Trophoblast cell (in vitro differentiated cells and primary cell): ENCODE results near the gene NRXN3.

ENCODE experiments used
- DNase-seq, 2 donors: peaks; one replicate each; pipeline ENCODE4 v3.0.0-alpha.2; 2016
- H2AFZ ChIP-seq: 2 replicates; pipeline ENCODE4 v1.6.1; 2013; ENCODE audit warnings: low read length, moderate library complexity, mild to moderate bottlenecking; ENCODE audit not compliant: insufficient read depth, poor library complexity
- H2AK5ac ChIP-seq: 2 replicates; pipeline ENCODE4 v1.6.1; 2013; ENCODE audit warnings: mild to moderate bottlenecking, low read length
- H2BK120ac ChIP-seq: 2 replicates; pipeline ENCODE4 v1.6.1; 2013; ENCODE audit warnings: low read length, mild to moderate bottlenecking, moderate library complexity; ENCODE audit not compliant: insufficient read depth, poor library complexity
- H2BK12ac ChIP-seq: 2 replicates; pipeline ENCODE4 v1.6.1; 2013; ENCODE audit warnings: mild to moderate bottlenecking, low read length, moderate library complexity
- H2BK5ac ChIP-seq: 2 replicates; pipeline ENCODE4 v1.6.1; 2013; ENCODE audit warnings: low read length, low read depth, moderate library complexity, mild to moderate bottlenecking; ENCODE audit not compliant: poor library complexity
- H3K14ac ChIP-seq: 2 replicates; pipeline ENCODE4 v1.6.1; 2013; ENCODE audit warnings: mild to moderate bottlenecking, low read length
- H3K18ac ChIP-seq: 2 replicates; pipeline ENCODE4 v1.6.1; 2013; ENCODE audit warnings: mild to moderate bottlenecking, low read length
- H3K23ac ChIP-seq: 2 replicates; pipeline ENCODE4 v1.6.1; 2013; ENCODE audit warnings: low read length
- H3K27ac ChIP-seq: 2 replicates; pipeline ENCODE4 v1.5.1; 2013; ENCODE audit warnings: low read depth, mild to moderate bottlenecking, inconsistent platforms, low read length, moderate library complexity
- H3K27me3 ChIP-seq: 2 replicates; pipeline ENCODE4 v1.6.1; 2013; ENCODE audit warnings: inconsistent platforms, mild to moderate bottlenecking, low read length, moderate library complexity; ENCODE audit not compliant: insufficient read depth
- H3K36me3 ChIP-seq, 2 experiments: 1 replicate in 1 of 2; 2 replicates in 1 of 2; pipeline ENCODE4 v1.6.1; 2013; ENCODE audit warnings: low read length in 2 of 2, mild to moderate bottlenecking in 2 of 2, moderate library complexity in 1 of 2; ENCODE audit not compliant: insufficient read depth in 2 of 2, control insufficient read depth in 1 of 2
- H3K4ac ChIP-seq: 2 replicates; pipeline ENCODE4 v1.6.1; 2013; ENCODE audit warnings: low read depth, mild to moderate bottlenecking, low read length, moderate library complexity
- H3K4me1 ChIP-seq, 2 experiments: 1 replicate in 1 of 2; 2 replicates in 1 of 2; pipeline ENCODE4 v1.6.1; 2013; ENCODE audit warnings: low read length in 2 of 2, mild to moderate bottlenecking in 2 of 2, moderate library complexity in 1 of 2; ENCODE audit not compliant: insufficient read depth in 2 of 2, control insufficient read depth in 1 of 2
- H3K4me2 ChIP-seq: 2 replicates; pipeline ENCODE4 v1.6.1; 2013; ENCODE audit warnings: inconsistent platforms, mild to moderate bottlenecking, low read length, moderate library complexity
- H3K4me3 ChIP-seq: 2 replicates; pipeline ENCODE4 v1.5.1; 2013; ENCODE audit warnings: mild to moderate bottlenecking, low read depth, low read length, inconsistent platforms
- H3K79me1 ChIP-seq: one replicate; pipeline ENCODE4 v1.6.1; 2013; ENCODE audit warnings: low read length
- H3K79me2 ChIP-seq: 2 replicates; pipeline ENCODE4 v1.6.1; 2013; ENCODE audit warnings: low read length, mild to moderate bottlenecking; ENCODE audit not compliant: control insufficient read depth, insufficient read depth, poor library complexity
- H3K9ac ChIP-seq: 2 replicates; pipeline ENCODE4 v1.6.1; 2013; ENCODE audit warnings: mild to moderate bottlenecking, low read length
- H3K9me3 ChIP-seq: 2 replicates; pipeline ENCODE4 v1.6.1; 2013; ENCODE audit warnings: low read depth, mild to moderate bottlenecking, control low read depth, inconsistent platforms, low read length; ENCODE audit not compliant: insufficient read depth
- H4K12ac ChIP-seq: 2 replicates; pipeline ENCODE4 v1.6.1; 2013; ENCODE audit warnings: low read depth, mild to moderate bottlenecking, low read length, moderate library complexity
- H4K8ac ChIP-seq: 2 replicates; pipeline ENCODE4 v1.6.1; 2013; ENCODE audit warnings: low read depth, mild to moderate bottlenecking, low read length, moderate library complexity
- H4K91ac ChIP-seq: one replicate; pipeline ENCODE4 v1.6.1; 2013; ENCODE audit warnings: low read depth, mild to moderate bottlenecking, low read length, moderate library complexity
- WGBS: extraction: QIAGEN DNeasy Blood & Tissue Kit; methylation state at CpG from one replicate; pipeline ENCODE4 v1.1.7; 2013; ENCODE audit warnings: missing lambda C conversion rate; ENCODE audit not compliant: insufficient read length, insufficient coverage; ENCODE audit errors: extremely low coverage; 5-methylcytosine and 5-hydroxymethylcytosine counted together

Gene NRXN3

GRCh38 chr14:78156196-78156595 lies 14.0 kb upstream of the NRXN3 start:
- no peak overlapping the region for H2BK12ac ChIP-seq
- H3K79me2 ChIP-seq: no peaks in the 10 kb centered on the region
- no peak overlapping the region for H2AK5ac ChIP-seq
- H3K23ac ChIP-seq: no peak overlapping the region
- H3K4ac ChIP-seq: no peak overlapping the region
- H3K79me1 ChIP-seq: no peaks in the 10 kb centered on the region
- H3K14ac ChIP-seq: no peak overlapping the region
- WGBS: no CpG with 5 or more reads among the region's 2 CpGs
- no peak for DNase-seq
- H3K36me3 ChIP-seq: no peaks in the 10 kb centered on the region
- no peak overlapping the region for H2BK120ac ChIP-seq
- H4K12ac ChIP-seq: no peak overlapping the region
- no peak overlapping the region for H3K9ac ChIP-seq
- no peak overlapping the region for H3K27ac ChIP-seq
- no peak overlapping the region for H3K4me2 ChIP-seq
- no peak overlapping the region for H4K91ac ChIP-seq
- H4K8ac ChIP-seq: no peak overlapping the region
- no peak overlapping the region for H3K4me3 ChIP-seq
- no peak overlapping the region for H2AFZ ChIP-seq
- H3K27me3 ChIP-seq: no peaks in the 10 kb centered on the region
- H3K9me3 ChIP-seq: no peaks in the 10 kb centered on the region
- peaks cover 4% of the 10 kb centered on the region in 2 experiments for H3K4me1 ChIP-seq
- no peak overlapping the region for H3K18ac ChIP-seq
- no peak overlapping the region for H2BK5ac ChIP-seq

GRCh38 chr14:78157494-78158437 lies 12.4 kb upstream of the NRXN3 start:
- Histone ChIP-seq H2BK12ac (no peak overlapping the region), H3K18ac (no peak overlapping the region), H3K14ac (no peak overlapping the region), H2AK5ac (no peak overlapping the region), H4K12ac (no peak overlapping the region), H4K91ac (no peak overlapping the region), H3K4ac (no peak overlapping the region), H3K27ac (no peak overlapping the region), H3K4me3 (no peak overlapping the region), H2BK120ac (no peak overlapping the region), H3K4me2 (no peak overlapping the region), H3K9me3 (no peaks in the 10 kb centered on the region), H2BK5ac (no peak overlapping the region), H3K79me2 (no peaks in the 10 kb centered on the region), H2AFZ (no peak overlapping the region), H3K27me3 (no peaks in the 10 kb centered on the region), H4K8ac (no peak overlapping the region), H3K4me1 (peaks cover 7 to 8% of the 10 kb centered on the region in 2 experiments), H3K79me1 (no peaks in the 10 kb centered on the region), H3K23ac (no peak overlapping the region), H3K36me3 (no peaks in the 10 kb centered on the region), H3K9ac (no peak overlapping the region)
- no CpG with 5 or more reads among the region's 15 CpGs for WGBS
- peak in 1 of 2 donors; percentile 28 for DNase-seq

- Histone ChIP-seq H3K27ac (no peak overlapping the region), H2BK5ac (no peak overlapping the region), H3K4me2 (no peak overlapping the region), H4K12ac (no peak overlapping the region), H4K8ac (no peak overlapping the region), H3K27me3 (no peaks in the 10 kb centered on the region), H3K36me3 (no peaks in the 10 kb centered on the region), H2BK12ac (no peak overlapping the region), H3K18ac (no peak overlapping the region), H2BK120ac (no peak overlapping the region), H3K14ac (no peak overlapping the region), H3K4me3 (no peak overlapping the region), H3K4ac (no peak overlapping the region), H3K79me1 (peaks cover 2% of the 10 kb centered on the region), H4K91ac (no peak overlapping the region), H3K23ac (no peak overlapping the region), H3K9ac (no peak overlapping the region), H3K4me1 (peaks cover 19 to 22% of the 10 kb centered on the region in 2 experiments), H3K9me3 (no peaks in the 10 kb centered on the region), H2AFZ (no peak overlapping the region), H3K79me2 (no peaks in the 10 kb centered on the region), H2AK5ac (no peak overlapping the region)
- no peak for DNase-seq
- no CpG with 5 or more reads among the region's 5 CpGs for WGBS
These were observed 8.0 kb upstream of the NRXN3 start for GRCh38 chr14:78162202-78162601.

GRCh38 chr14:78164226-78164853 lies 5.8 kb upstream of the NRXN3 start:
- Histone ChIP-seq H4K8ac (no peak overlapping the region), H3K9me3 (no peaks in the 10 kb centered on the region), H2BK120ac (no peak overlapping the region), H3K4ac (no peak overlapping the region), H2BK12ac (no peak overlapping the region), H3K79me2 (no peaks in the 10 kb centered on the region), H3K4me1 (peaks cover 19 to 22% of the 10 kb centered on the region in 2 experiments), H3K4me2 (no peak overlapping the region), H3K79me1 (peaks cover 2% of the 10 kb centered on the region), H2BK5ac (no peak overlapping the region), H3K27me3 (no peaks in the 10 kb centered on the region), H3K27ac (no peak overlapping the region), H3K18ac (no peak overlapping the region), H4K12ac (no peak overlapping the region), H3K36me3 (no peaks in the 10 kb centered on the region), H3K9ac (no peak overlapping the region), H3K14ac (no peak overlapping the region), H2AFZ (no peak overlapping the region), H4K91ac (no peak overlapping the region), H3K23ac (no peak overlapping the region), H3K4me3 (no peak overlapping the region), H2AK5ac (no peak overlapping the region)
- peak in 1 of 2 donors; percentile 24 for DNase-seq
- WGBS: no CpG with 5 or more reads among the region's 8 CpGs
